Urinary bladder (tissue), 4 donors: Measurements from ENCODE around the gene PHOSPHO1. TPM values are rescaled to one million over a fixed set of nuclear protein-coding genes. Genes with fewer than 3 reads are reported as not detected.
A peak's percentile ranks its signal among the peaks of the same experiment; 100 is the strongest.
"Not testable (repeated sequence)": the region's sequence is repeated elsewhere in the genome, so short reads cannot be mapped to it uniquely, and the experiment has no call there.

ENCODE experiments used
- DNase-seq: peaks from one replicate; pipeline ENCODE4 v3.0.0-alpha.2; 2015; ENCODE audit errors: extremely low spot score
- H3K27ac ChIP-seq: one replicate; pipeline ENCODE4 v1.5.1; 2013; ENCODE audit warnings: low read depth, mild to moderate bottlenecking, moderate library complexity
- H3K36me3 ChIP-seq: one replicate; pipeline ENCODE4 v1.6.1; 2013; ENCODE audit warnings: mild to moderate bottlenecking, moderate library complexity; ENCODE audit not compliant: insufficient read depth
- H3K4me1 ChIP-seq: one replicate; pipeline ENCODE4 v1.6.1; 2013; ENCODE audit warnings: mild to moderate bottlenecking, moderate library complexity; ENCODE audit not compliant: insufficient read depth
- H3K4me3 ChIP-seq: one replicate; pipeline ENCODE4 v1.5.1; 2013; ENCODE audit warnings: low read depth, low read length
- WGBS: extraction: QIAGEN DNeasy Blood & Tissue Kit; methylation state at CpG from one replicate; pipeline ENCODE4 v1.1.7; 2013; 5-methylcytosine and 5-hydroxymethylcytosine counted together
- polyA plus RNA-seq: library from polyadenylated mRNA; stranded (reverse); fragments of 200-250 nt; gene quantifications from one replicate; pipeline ENCODE4 v1.2.3, GENCODE V29; 2013
- total RNA-seq: library from RNA; depleted of rRNA; stranded (reverse); fragments of >200 nt; gene quantifications from one replicate; pipeline ENCODE4 v1.2.3, GENCODE V29; 2014
- donor health status: healthy with polysubstance abuse.
- donor health status: healthy.

PHOSPHO1 gene, protein sequence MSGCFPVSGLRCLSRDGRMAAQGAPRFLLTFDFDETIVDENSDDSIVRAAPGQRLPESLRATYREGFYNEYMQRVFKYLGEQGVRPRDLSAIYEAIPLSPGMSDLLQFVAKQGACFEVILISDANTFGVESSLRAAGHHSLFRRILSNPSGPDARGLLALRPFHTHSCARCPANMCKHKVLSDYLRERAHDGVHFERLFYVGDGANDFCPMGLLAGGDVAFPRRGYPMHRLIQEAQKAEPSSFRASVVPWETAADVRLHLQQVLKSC
- 2.0 TPM for total RNA-seq
- 0.75 TPM for polyA plus RNA-seq

DNA sequence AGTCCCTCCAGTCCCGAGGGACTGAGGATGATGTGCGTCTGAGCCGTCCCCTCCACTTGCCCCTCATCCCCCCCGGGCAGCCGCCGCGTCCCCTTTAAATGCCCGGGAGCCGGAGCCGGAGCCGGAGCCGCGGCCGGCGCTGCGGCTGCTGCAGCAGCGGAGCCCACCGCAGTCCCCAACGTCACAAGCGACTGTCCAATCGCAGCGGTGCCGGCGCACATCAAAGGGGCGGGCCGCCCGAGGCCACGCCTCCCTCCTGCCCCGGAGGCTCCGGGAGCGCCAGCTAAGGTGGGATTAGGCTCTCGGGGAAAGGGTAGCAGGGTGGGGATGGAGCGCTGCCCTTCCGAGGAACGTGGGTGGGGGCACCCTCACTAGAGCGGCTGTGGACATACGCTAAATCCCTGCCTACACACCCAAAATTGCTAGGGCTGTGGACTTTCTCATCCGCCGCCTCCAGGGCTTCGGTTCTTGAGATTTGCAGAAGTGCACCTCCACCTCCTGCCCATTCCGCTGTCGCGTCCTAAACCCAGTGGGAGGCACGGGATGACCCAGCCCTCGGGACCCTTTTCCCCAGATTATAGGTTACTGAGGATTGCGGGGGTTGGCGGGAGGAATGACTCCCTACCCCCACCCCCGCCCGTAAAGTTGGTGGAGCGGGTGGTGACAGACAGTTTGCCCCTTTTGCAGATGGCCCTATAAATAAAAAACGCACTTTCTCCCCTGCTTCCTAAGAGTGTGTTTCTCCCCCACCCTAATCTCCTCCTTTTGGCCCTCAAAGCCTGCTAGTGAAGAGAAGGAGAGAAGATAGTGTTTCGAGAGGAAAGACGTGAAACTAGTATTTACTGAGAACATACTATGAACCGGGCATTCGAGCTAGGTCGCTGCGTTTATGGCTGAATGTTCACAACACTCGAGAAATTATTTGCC, at the start of gene PHOSPHO1:
Gene PHOSPHO1 (minus strand): TSS at position 152 of the 927 bp plus-strand sequence. CDS start 4,096 bp downstream, outside the sequence.
- peak within 1 kb of the TSS; percentile 50 for H3K4me3 ChIP-seq
- WGBS: 3% methylated on average over 58 of the region's 58 CpGs
- no peak within 1 kb of the TSS for H3K27ac ChIP-seq
- no peaks in the 10 kb centered on the region for H3K36me3 ChIP-seq
- H3K4me1 ChIP-seq: no peaks in the 10 kb centered on the region
- no peak for DNase-seq

DNA sequence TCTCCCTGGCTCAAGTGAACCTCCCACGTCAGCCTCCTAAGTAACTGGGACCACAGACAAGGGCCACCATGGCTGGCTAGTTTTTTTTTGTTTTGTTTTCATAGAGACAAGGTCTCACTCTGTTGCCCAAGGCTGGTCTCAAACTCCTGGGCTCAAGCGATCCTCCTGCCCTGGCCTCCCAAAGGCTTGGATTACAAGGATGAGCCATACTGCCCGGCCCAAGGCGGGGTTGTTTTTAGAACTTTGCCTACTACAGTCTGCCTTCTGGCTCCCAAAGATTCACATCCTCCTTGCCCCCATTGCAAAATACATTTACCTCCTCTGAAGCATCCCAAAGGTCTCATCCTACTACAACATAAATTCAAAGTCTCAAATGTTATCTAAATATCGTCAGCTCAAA, 49.5 kb upstream of the PHOSPHO1 start:
- DNase-seq: no peak
- H3K4me3 ChIP-seq: no peak overlapping the region
- no peaks in the 10 kb centered on the region for H3K36me3 ChIP-seq
- no peak overlapping the region for H3K27ac ChIP-seq
- WGBS: 85% methylated on average over 5 of the region's 5 CpGs
- H3K4me1 ChIP-seq: no peaks in the 10 kb centered on the region

DNA sequence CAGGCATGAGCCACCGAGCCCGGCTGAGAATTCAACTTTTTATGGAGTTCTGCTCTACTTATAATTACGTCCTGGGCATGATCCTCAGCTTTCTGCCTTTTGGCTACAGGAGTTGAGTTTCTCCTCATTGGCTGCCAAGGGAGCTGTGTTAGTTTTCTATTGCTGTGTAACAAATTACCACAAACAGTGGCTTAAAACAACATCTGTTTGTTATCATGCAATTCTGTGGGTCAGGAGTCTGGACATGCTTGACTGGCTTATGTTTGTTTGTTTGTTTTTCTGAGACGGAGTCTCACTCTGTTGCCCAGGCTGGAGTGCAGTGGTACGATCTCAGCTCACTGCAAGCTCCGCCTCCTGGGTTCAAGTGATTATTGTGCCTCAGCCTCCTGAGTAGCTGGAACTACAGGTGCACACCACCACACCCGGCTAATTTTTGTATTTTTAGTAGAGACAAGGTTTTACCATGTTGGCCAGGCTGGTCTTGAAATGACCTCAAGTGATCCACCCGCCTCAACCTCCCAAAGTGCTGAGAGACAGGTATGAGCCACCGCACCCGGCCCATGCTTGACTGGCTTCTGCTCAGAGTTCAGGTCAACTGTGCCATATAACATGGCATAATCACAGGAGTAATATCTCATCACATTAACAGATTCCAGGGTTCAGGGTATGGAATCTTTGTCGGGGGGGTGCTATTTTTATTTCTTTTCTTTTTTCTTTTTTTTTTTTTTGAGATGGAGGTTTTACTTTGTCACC, 48.9 kb upstream of the PHOSPHO1 start:
- H3K27ac ChIP-seq, DNase-seq, H3K4me1 ChIP-seq, H3K4me3 ChIP-seq, H3K36me3 ChIP-seq: not testable (repeated sequence)
- 85% methylated on average over 11 of the region's 11 CpGs for WGBS

DNA sequence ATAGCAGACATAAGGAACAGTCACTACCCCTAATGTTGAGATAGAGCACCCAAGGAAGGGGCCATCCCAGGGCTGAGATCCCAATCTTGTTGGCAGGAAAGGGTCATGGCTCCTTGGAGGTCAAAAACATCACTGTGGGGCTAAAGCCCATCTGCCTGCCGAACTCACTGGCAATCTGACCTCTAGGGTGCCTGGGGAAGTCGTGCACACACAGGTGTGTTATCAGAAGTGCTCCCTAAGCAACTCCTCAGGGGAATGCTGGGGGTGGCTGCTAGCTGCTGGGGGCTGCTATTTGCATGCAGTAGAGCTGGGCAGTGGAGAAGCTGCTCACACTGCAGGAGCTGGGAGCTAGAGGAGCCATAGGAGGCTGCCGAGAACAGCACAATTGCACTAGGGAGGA, 47.5 kb upstream of the PHOSPHO1 start:
- H3K4me1 ChIP-seq: no peaks in the 10 kb centered on the region
- no peak for DNase-seq
- WGBS: 46% methylated on average over 3 of the region's 3 CpGs
- H3K4me3 ChIP-seq: no peak overlapping the region
- no peak overlapping the region for H3K27ac ChIP-seq
- no peaks in the 10 kb centered on the region for H3K36me3 ChIP-seq

DNA sequence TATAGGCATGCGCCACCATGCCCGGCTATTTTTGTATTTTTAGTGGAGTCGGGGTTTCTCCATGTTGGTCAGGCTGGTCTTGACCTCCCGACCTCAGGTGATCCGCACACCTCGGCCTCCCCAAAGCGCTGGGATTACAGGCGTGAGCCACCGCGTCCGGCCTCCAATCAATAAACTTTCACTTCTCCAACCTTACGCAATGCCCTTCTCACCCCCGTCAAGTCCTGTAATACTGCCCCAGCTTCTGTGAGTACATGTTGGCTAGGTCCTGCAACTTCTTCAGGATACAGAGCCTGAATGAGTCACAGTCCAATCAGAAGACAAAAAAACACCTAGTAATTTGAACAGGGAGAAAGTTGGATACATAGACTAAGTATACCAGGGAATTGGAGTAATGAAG, 47.1 kb upstream of the PHOSPHO1 start:
- 89% methylated on average over 13 of the region's 13 CpGs for WGBS
- Histone ChIP-seq H3K36me3 (no peaks in the 10 kb centered on the region), H3K4me1 (no peaks in the 10 kb centered on the region), H3K4me3 (no peak overlapping the region), H3K27ac (no peak overlapping the region)
- DNase-seq: no peak

DNA sequence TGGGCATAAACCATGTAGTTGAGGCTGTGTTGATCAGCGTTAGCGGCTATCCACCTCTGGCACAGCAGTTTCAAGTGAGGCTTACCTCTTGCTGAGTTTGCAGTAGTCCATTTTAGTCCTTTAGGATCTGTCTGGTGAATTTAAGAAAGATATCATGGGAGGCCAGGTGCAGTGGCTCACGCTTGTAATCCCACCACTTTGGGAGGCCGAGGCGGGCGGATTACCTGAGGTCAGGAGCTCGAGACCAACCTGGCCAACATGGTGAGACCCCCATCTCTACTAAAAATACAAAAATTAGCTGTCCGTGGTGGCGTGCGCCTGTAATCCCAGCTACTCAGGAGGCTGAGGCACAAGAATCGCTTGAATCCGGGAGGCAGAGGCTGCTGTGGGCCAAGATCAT, 45.4 kb upstream of the PHOSPHO1 start:
- not testable (repeated sequence) for H3K4me3 ChIP-seq, H3K36me3 ChIP-seq, DNase-seq, H3K4me1 ChIP-seq, H3K27ac ChIP-seq
- WGBS: 94% methylated on average over 12 of the region's 12 CpGs

DNA sequence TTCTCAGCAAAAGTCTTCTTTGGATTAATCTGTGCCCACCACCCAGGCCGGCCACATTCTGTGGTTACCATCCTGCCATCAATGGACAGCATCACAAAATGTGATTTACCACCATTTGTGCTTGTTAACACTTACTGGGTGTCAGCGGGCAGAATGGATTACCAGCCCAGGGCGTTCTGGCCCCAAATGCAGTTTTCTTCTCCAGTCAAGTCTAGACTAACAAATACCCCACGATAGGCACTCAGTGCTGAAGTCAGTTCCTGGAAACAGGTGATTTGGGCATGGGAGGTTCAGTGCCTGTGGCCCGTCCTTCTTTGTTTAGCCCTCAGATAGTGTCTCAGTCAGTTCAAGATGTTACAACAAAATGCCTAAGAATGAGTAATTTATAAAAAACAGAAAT, 38.8 kb upstream of the PHOSPHO1 start:
- DNase-seq: no peak
- WGBS: 80% methylated on average over 5 of the region's 5 CpGs
- Histone ChIP-seq H3K4me1 (no peaks in the 10 kb centered on the region), H3K36me3 (no peaks in the 10 kb centered on the region), H3K27ac (no peak overlapping the region), H3K4me3 (no peak overlapping the region)

DNA sequence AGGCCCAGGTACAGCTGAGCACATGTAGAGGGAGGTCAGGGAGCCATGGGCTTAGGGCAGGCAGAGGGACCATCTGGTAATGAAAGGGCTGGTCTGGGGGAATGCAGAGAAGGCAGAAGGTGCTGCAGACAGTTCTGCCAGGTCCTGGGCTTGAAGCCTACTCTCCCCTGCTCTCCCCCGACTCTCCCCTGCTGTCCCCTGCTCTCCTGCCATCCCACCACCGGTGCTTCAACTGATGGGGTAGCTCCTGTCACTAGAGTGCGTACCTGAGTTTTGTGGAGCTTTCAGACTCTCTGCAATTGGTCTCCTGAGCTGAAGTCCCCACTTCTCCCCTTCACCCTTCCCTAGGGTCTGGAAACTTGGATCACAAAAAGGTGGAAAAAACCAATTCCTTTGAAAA, 37.3 kb upstream of the PHOSPHO1 start:
- H3K4me3 ChIP-seq: no peak overlapping the region
- no peak overlapping the region for H3K27ac ChIP-seq
- H3K4me1 ChIP-seq: no peaks in the 10 kb centered on the region
- H3K36me3 ChIP-seq: no peaks in the 10 kb centered on the region
- 79% methylated on average over 3 of the region's 3 CpGs for WGBS
- no peak for DNase-seq

DNA sequence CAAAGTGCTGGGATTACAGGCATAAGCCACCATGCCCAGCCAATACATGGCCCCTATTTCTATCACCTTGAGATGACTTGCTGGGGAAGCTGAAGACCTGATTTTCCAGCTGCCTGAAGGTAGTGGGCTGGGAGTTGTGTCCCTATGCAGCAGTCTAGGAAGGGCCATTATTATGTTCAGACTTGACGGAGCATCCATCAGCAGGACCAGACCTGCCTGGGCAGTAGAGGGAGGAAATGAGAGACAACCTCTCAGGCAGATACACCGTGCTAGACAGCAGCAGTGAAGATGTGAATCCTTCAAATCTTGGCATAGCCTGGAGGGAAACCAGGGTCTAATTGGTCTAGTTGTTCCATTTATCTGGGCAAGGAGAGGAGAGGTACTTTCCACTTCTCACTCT, 35.6 kb upstream of the PHOSPHO1 start:
- no peak for DNase-seq
- Histone ChIP-seq H3K4me1 (no peaks in the 10 kb centered on the region), H3K27ac (no peak overlapping the region), H3K36me3 (no peaks in the 10 kb centered on the region), H3K4me3 (no peak overlapping the region)
- WGBS: 83% methylated on average over 2 of the region's 2 CpGs

DNA sequence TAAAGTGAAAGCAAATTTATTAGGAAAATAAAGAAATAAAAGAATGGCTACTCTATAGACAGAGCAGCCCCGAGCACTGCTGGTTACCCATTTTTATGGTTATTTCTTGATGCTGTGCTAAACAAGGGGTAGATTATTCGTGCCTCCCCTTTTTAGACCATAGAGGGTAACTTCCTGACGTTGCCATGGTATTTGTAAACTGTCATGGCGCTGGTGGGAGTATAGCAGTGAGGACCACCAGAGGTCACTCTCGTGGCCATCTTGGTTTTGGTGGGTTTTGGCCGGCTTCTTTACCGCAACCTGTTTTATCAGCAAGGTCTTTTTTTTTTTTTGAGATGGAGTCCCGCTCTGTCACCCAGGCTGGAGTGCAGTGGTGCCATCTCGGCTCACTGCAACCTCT, 31.0 kb upstream of the PHOSPHO1 start:
- H3K4me3 ChIP-seq, H3K27ac ChIP-seq, DNase-seq, H3K36me3 ChIP-seq, H3K4me1 ChIP-seq: not testable (repeated sequence)
- 89% methylated on average over 9 of the region's 9 CpGs for WGBS

DNA sequence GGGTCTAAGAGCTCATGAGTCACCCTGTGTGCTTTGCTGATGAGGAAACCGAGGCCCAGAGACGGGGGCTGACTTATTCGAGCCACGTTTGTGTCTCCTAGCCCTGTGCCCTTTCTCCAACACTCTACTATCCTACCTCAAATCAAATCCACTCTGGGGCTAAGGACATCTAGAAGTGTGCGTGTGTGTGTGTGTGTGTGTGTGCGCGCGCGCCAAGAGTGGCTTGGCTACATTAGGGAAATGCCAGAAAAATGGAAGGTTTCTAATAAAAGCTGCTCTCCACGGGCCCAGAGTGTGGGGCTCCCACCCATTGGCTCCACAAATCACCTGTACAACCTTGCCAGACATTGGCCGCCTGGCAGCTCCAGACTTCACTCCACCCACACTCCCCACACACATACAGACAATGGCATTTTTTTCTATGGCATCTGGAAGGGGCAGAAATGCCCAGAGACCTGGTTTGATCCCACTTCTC, 30.3 kb upstream of the PHOSPHO1 start:
- peak overlapping the region; percentile 42 for H3K4me3 ChIP-seq
- H3K36me3 ChIP-seq: no peaks in the 10 kb centered on the region
- H3K4me1 ChIP-seq: no peaks in the 10 kb centered on the region
- H3K27ac ChIP-seq: no peak overlapping the region
- 53% methylated on average over 11 of the region's 11 CpGs for WGBS
- no peak for DNase-seq

DNA sequence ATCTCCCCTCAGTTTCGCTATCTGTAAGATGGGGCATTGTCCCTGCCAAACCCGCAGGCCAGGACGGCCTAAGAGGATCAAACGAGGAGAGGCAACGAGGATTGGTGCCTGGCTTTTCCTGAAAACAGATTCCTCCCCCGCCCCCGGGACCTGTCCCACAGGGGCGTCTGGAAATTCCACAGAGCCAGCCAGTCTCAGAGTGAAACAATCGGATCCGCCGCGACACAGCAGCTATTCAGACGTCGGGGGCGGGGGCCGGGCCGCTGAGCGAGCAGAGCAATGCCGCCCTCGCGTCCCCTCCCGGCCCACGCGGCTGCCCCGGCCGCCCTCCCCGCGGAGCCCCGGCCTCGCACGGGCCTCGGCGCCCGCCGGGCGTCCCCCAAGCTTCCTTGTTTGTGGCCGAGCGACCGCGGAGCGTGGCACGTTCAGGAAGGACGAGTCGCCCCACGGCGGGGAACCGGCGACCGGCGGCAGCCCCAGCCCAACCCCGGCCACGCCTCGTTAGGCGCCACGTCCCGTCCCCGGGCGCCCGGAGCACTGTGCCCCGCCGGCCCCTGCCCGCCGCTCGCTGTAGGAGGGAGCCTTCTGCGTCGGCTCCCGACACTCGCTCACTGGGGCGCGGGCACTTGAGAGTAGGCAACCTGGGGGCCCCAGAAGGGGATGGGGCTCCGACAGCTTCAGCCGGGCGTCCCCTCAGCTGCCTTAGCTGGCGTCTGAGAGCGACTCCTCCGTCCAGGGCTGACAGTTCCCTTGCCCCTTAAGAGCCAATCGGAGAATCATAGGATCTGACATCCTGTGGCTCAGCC, 29.6 kb upstream of the PHOSPHO1 start:
- no peak for DNase-seq
- peak overlapping the region; percentile 53 for H3K27ac ChIP-seq
- H3K36me3 ChIP-seq: no peaks in the 10 kb centered on the region
- H3K4me3 ChIP-seq: peak overlapping the region; percentile 42
- under 1% methylated on average over 77 of the region's 77 CpGs for WGBS
- H3K4me1 ChIP-seq: no peaks in the 10 kb centered on the region

DNA sequence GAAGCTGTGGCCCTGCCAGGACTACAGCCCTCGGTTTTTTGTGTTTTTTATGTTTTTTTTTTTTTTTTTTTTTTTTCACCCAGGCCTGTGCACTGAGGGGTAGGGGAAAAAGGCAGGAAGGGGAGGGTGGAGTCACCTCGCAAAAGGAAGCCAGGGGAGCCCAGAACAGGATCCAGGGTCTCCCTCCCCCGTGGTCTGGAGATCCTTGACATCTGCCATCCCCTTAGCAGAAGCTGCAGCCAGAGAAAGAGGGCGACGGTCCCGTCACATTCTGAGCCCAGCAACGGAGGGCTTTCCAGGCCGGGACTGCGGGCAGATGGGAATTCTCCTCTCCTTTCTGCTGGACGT, 29.1 kb upstream of the PHOSPHO1 start:
- no peak for DNase-seq
- no peaks in the 10 kb centered on the region for H3K4me1 ChIP-seq
- H3K27ac ChIP-seq: no peak overlapping the region
- H3K36me3 ChIP-seq: no peaks in the 10 kb centered on the region
- WGBS: 16% methylated on average over 10 of the region's 10 CpGs
- peak overlapping the region; percentile 42 for H3K4me3 ChIP-seq
